SK-N-SH treated with all-trans-retinoic acid at 6 μM for 48 hours (cell line): Measurements from ENCODE around the gene DEGS2.

Experiments used
- BACH2 ChIP-seq: fragments of 250-450 bp; sonication (Bioruptor Pico); IDR thresholded peaks from 2 replicates; pipeline ENCODE4 v1.9.0; 2021; ENCODE audit warnings: mild to moderate bottlenecking, borderline replicate concordance
- CSDC2 ChIP-seq: fragments of 250-450 bp; sonication (Bioruptor Pico); IDR thresholded peaks from 2 replicates; pipeline ENCODE4 v1.5.0; 2020; ENCODE audit warnings: mild to moderate bottlenecking, moderate library complexity
- OSR1 ChIP-seq: fragments of 250-450 bp; sonication (Bioruptor Pico); IDR thresholded peaks from 2 replicates; pipeline ENCODE4 v1.8.0; 2022; ENCODE audit warnings: moderate library complexity, mild to moderate bottlenecking, inconsistent platforms
- ZFP30 ChIP-seq: fragments of 450-650 bp; formaldehyde crosslinking; IDR thresholded peaks from 2 replicates; pipeline ENCODE4 v1.5.0; 2022; ENCODE audit warnings: mild to moderate bottlenecking, moderate library complexity
- TF ChIP-seq, protein P1 (sequence below): fragments of 250-450 bp; sonication (Bioruptor Pico); IDR thresholded peaks from 2 replicates; pipeline ENCODE4 v1.8.0; 2020; ENCODE audit warnings: mild to moderate bottlenecking, moderate library complexity, borderline replicate concordance

DNA sequence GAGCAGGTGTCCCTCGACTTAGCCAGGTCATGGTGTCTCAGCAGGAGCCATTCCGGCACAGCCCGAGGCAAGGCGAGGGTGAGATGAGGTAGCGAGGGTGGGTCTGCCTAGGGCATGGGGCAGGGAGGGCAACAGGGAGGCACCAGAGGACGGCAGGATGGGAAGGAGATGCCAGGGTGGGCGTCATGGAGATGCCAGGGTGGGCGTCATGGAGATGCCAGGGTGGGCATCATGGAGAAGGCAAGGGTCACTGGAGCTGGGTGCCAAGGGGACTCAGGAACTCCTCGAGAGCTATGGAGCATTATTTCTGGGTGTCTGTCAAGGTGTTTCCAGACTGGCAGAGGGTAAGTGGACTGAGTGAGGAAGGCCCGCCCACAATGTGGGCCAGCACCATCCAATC is 7.4 kb downstream of the DEGS2 start:
- TF ChIP-seq CSDC2 (CRISPR knock-in tag) = no peak
- no peak for TF ChIP-seq ZFP30
- TF ChIP-seq BACH2 (CRISPR knock-in tag) = no peak
- no peak for TF ChIP-seq OSR1 (CRISPR knock-in tag)
- TF ChIP-seq, protein P1, sequence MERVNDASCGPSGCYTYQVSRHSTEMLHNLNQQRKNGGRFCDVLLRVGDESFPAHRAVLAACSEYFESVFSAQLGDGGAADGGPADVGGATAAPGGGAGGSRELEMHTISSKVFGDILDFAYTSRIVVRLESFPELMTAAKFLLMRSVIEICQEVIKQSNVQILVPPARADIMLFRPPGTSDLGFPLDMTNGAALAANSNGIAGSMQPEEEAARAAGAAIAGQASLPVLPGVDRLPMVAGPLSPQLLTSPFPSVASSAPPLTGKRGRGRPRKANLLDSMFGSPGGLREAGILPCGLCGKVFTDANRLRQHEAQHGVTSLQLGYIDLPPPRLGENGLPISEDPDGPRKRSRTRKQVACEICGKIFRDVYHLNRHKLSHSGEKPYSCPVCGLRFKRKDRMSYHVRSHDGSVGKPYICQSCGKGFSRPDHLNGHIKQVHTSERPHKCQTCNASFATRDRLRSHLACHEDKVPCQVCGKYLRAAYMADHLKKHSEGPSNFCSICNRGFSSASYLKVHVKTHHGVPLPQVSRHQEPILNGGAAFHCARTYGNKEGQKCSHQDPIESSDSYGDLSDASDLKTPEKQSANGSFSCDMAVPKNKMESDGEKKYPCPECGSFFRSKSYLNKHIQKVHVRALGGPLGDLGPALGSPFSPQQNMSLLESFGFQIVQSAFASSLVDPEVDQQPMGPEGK (CRISPR knock-in tag) = no peak
